ENCODE measurements around the gene PPM1B. TPM values are rescaled to one million over a fixed set of nuclear protein-coding genes. Genes with fewer than 3 reads are reported as not detected.

Gene PPM1B
- total and polyA plus RNA-seq, 2 of the 13 experiments (the other 11 are each of a cell fraction or from before 2014, with no cell fraction given) = 24.4 to 25.0 TPM

GRCh38 chr2:44167908-44168680 is 581 bp upstream of the PPM1B start (continued):
- TF ChIP-seq ZNF432 (CRISPR knock-in tag; IDR thresholded peaks at IDR 0.05; ENCODE audit: borderline replicate concordance) = no peak
- TF ChIP-seq TBX3 (IDR thresholded peaks at IDR 0.05; ENCODE audit: borderline replicate concordance) = peak; percentile 74; the same call in 1 of the 2 replicates
- TF ChIP-seq, protein P1, sequence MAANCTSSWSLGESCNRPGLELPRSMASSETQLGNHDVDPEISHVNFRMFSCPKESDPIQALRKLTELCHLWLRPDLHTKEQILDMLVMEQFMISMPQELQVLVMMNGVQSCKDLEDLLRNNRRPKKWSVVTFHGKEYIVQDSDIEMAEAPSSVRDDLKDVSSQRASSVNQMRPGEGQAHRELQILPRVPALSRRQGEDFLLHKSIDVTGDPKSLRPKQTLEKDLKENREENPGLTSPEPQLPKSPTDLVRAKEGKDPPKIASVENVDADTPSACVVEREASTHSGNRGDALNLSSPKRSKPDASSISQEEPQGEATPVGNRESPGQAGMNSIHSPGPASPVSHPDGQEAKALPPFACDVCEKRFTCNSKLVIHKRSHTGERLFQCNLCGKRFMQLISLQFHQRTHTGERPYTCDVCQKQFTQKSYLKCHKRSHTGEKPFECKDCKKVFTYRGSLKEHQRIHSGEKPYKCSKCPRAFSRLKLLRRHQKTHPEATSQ (CRISPR knock-in tag; IDR thresholded peaks at IDR 0.05; ENCODE audit: borderline replicate concordance) = 0 out of 2 replicates have a peak, but pooled peaks have one; percentile 12
- TF ChIP-seq NFATC3 (CRISPR knock-in tag; IDR thresholded peaks at IDR 0.05) = peak; percentile 23; the same call in 1 of the 2 replicates
- no peak for TF ChIP-seq RAD51 (IDR thresholded peaks at IDR 0.05; ENCODE audit: borderline replicate concordance)
- TF ChIP-seq ZNF101 (CRISPR knock-in tag; IDR thresholded peaks at IDR 0.05; ENCODE audit: borderline replicate concordance, low read depth) = no peak
- peak; percentile 72 for TF ChIP-seq NR2F6 (IDR thresholded peaks at IDR 0.05)
- TF ChIP-seq NR2F6 (CRISPR knock-in tag; IDR thresholded peaks at IDR 0.05) = peak; percentile 66
- TF ChIP-seq TAF1 (CRISPR knock-in tag; IDR thresholded peaks at IDR 0.05) = peak; percentile 54
- peak; percentile 82 for TF ChIP-seq PHF20 (CRISPR knock-in tag; IDR thresholded peaks at IDR 0.05)
- TF ChIP-seq RELA (CRISPR knock-in tag; IDR thresholded peaks at IDR 0.05) = no peak
- no peak; the same call in 1 of the 2 replicates for TF ChIP-seq ZIK1 (CRISPR knock-in tag; IDR thresholded peaks at IDR 0.05; ENCODE audit: borderline replicate concordance, low read depth)
- TF ChIP-seq ARHGAP35 (CRISPR knock-in tag; IDR thresholded peaks at IDR 0.05; ENCODE audit: borderline replicate concordance) = peak; percentile 87; the same call in 1 of the 2 replicates
- no peak for TF ChIP-seq KDM6A (CRISPR knock-in tag; IDR thresholded peaks at IDR 0.05; ENCODE audit: low read depth)
- TF ChIP-seq, protein P2, sequence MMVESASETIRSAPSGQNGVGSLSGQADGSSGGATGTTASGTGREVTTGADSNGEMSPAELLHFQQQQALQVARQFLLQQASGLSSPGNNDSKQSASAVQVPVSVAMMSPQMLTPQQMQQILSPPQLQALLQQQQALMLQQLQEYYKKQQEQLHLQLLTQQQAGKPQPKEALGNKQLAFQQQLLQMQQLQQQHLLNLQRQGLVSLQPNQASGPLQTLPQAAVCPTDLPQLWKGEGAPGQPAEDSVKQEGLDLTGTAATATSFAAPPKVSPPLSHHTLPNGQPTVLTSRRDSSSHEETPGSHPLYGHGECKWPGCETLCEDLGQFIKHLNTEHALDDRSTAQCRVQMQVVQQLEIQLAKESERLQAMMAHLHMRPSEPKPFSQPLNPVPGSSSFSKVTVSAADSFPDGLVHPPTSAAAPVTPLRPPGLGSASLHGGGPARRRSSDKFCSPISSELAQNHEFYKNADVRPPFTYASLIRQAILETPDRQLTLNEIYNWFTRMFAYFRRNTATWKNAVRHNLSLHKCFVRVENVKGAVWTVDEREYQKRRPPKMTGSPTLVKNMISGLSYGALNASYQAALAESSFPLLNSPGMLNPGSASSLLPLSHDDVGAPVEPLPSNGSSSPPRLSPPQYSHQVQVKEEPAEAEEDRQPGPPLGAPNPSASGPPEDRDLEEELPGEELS (CRISPR knock-in tag; IDR thresholded peaks at IDR 0.05) = no peak
- peak; percentile 83; the same call in 1 of the 2 replicates for TF ChIP-seq ZMAT3 (CRISPR knock-in tag; conservative IDR thresholded peaks at IDR 0.05)
- TF ChIP-seq ZNF605 (CRISPR knock-in tag; IDR thresholded peaks at IDR 0.05) = peak; percentile 95; the same call in 1 of the 2 replicates
- TF ChIP-seq BATF2 (CRISPR knock-in tag; IDR thresholded peaks at IDR 0.05) = no peak
- no peak for TF ChIP-seq ZFYVE20 (CRISPR knock-in tag; IDR thresholded peaks at IDR 0.05; ENCODE audit: borderline replicate concordance, low read depth)
- peak; percentile 96; the same call in 1 of the 2 replicates for TF ChIP-seq ZNF598 (CRISPR knock-in tag; IDR thresholded peaks at IDR 0.05; ENCODE audit: borderline replicate concordance)
- no peak for TF ChIP-seq PHF5A (CRISPR knock-in tag; IDR thresholded peaks at IDR 0.05; ENCODE audit: low read depth, unreplicated experiment)
- no peak for TF ChIP-seq ZNF12 (CRISPR knock-in tag; IDR thresholded peaks at IDR 0.05)
- TF ChIP-seq ZFP36L2 (CRISPR knock-in tag; IDR thresholded peaks at IDR 0.05) = 0 out of 2 replicates have a peak, but pooled peaks have one; percentile 62
- TF ChIP-seq RXRB (CRISPR knock-in tag; IDR thresholded peaks at IDR 0.05; ENCODE audit: borderline replicate concordance) = peak; percentile 21
- peak; percentile 64; the same call in 1 of the 2 replicates for TF ChIP-seq ZNF614 (CRISPR knock-in tag; IDR thresholded peaks at IDR 0.05; ENCODE audit: borderline replicate concordance)
- no peak for TF ChIP-seq ETV6 (CRISPR knock-in tag; conservative IDR thresholded peaks at IDR 0.05)
